Prostate gland (tissue), 2 donors: ENCODE data around the gene UGT2B10.

Experiments used
- CTCF ChIP-seq, 4 experiments: fragments of 200-600 bp in 2 of 4; fragments of 450-650 bp in 2 of 4; sonication (generic) in 2 of 4; IDR thresholded peaks; 1 replicate in 3 of 4; 2 replicates in 1 of 4; pipeline ENCODE4 v1.5.1; 2016 to 2019; ENCODE audit warnings: antibody characterized with exemption in 4 of 4, mild to moderate bottlenecking in 2 of 4, moderate library complexity in 2 of 4
- POLR2AphosphoS5 ChIP-seq: sonication (generic); formaldehyde crosslinking; IDR thresholded peaks from one replicate; pipeline ENCODE4 v1.6.1; 2017; ENCODE audit warnings: antibody characterized with exemption

GRCh38 chr4:68817386-68817785 is 1.6 kb downstream of the UGT2B10 start:
- TF ChIP-seq POLR2AphosphoS5 (no peak), CTCF (IDR thresholded peaks at IDR 0.05) (no peak)
